GM19438 (cell line): Measurements from ENCODE around the gene TTC13.
A peak's percentile ranks its signal among the peaks of the same experiment; 100 is the strongest.

Source experiments
- ATAC-seq: cut with Tn5 transposase; IDR thresholded peaks from one replicate; pipeline ENCODE4 v1.9.1; 2021; ENCODE audit warnings: low read depth; ENCODE audit not compliant: unreplicated experiment

The TTC13 gene

GRCh38 chr1:230957580-230957989 is 21.1 kb downstream of the TTC13 start:
- peak; percentile 52 for ATAC-seq

GRCh38 chr1:230950404-230950803 is 28.3 kb downstream of the TTC13 start:
- ATAC-seq: no peak

GRCh38 chr1:230948903-230949302 is 29.8 kb downstream of the TTC13 start:
- ATAC-seq: no peak

- ATAC-seq: no peak
Measured at GRCh38 chr1:230948301-230948700, 30.4 kb downstream of the TTC13 start.

GRCh38 chr1:230943048-230943593 is 35.5 kb downstream of the TTC13 start:
- ATAC-seq: no peak

GRCh38 chr1:230940848-230941247 is 37.8 kb downstream of the TTC13 start:
- ATAC-seq: no peak

GRCh38 chr1:230939806-230940489 is 38.7 kb downstream of the TTC13 start:
- no peak for ATAC-seq

GRCh38 chr1:230938924-230939368 is 39.7 kb downstream of the TTC13 start:
- ATAC-seq: no peak

- no peak for ATAC-seq
Measured at GRCh38 chr1:230937371-230937770, 41.3 kb downstream of the TTC13 start.

GRCh38 chr1:230936475-230936874 is 42.2 kb downstream of the TTC13 start:
- ATAC-seq: no peak

GRCh38 chr1:230935852-230936251 is 42.8 kb downstream of the TTC13 start:
- ATAC-seq: no peak

- ATAC-seq: no peak
Measured at GRCh38 chr1:230930986-230931385, 47.7 kb downstream of the TTC13 start.

- ATAC-seq: no peak
Measured at GRCh38 chr1:230926182-230926581, 52.5 kb downstream of the TTC13 start.

GRCh38 chr1:230925608-230926007 is 53.1 kb downstream of the TTC13 start:
- ATAC-seq: no peak

GRCh38 chr1:230923176-230923575 is 55.5 kb downstream of the TTC13 start:
- no peak for ATAC-seq

GRCh38 chr1:230922620-230923019 is 56.0 kb downstream of the TTC13 start:
- ATAC-seq: no peak

- no peak for ATAC-seq
Measured at GRCh38 chr1:230919207-230919606, 59.5 kb downstream of the TTC13 start.

GRCh38 chr1:230917284-230918135 is 61.2 kb downstream of the TTC13 start:
- peak; percentile 85 for ATAC-seq

GRCh38 chr1:230916587-230917283 is 61.9 kb downstream of the TTC13 start:
- no peak for ATAC-seq

- ATAC-seq: no peak
Measured at GRCh38 chr1:230915078-230915477, 63.6 kb downstream of the TTC13 start.

- no peak for ATAC-seq
Measured at GRCh38 chr1:230913496-230913895, 65.2 kb downstream of the TTC13 start.
